ENCODE measurements around the gene SPATA2L.

DNA sequence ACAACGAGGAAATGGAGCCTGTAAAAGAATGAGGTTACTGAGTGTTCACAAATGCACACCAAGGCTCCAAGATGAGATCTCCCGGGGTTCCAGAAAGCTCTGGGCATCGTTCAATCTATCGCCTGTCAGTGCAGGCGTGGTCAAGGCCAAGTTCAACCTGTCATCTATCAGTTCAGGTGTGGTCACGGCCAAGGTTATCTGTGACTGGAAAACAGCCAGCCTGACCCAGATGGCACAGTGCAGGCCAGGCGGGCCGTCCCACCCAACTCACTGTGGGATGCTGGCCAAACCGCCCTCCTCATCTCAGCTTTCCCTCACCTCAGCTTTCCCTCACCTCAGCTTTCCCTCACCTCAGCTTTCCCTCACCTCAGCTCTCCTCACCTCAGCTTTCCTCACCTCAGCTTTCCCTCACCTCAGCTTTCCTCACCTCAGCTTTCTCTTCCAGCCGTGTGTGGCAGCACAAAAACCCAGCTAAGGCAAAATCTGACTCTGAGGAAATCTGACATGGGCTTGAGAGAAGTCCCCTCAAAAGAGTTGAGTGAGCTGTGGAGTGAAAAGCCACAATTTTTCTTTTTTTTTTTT lies 46.4 kb downstream of the SPATA2L start:
- TF ChIP-seq POLR2A (IDR thresholded peaks at IDR 0.05) (no peak), CTCF (IDR thresholded peaks at IDR 0.05) (no peak), EP300 (IDR thresholded peaks at IDR 0.05) (no peak), POLR2AphosphoS5 (IDR thresholded peaks at IDR 0.05) (no peak)
